SK-N-SH (cell line): ENCODE data around the gene ALG10B. TPM values are rescaled to one million over a fixed set of nuclear protein-coding genes. Genes with fewer than 3 reads are reported as not detected.

ENCODE experiments used
- CTCF ChIA-PET: fragments of 300-600, 350-600 bp; formaldehyde crosslinking; extraction: SDS; loops from one replicate; lab custom pipeline; 2021; lab: Yijun Ruan, JAX
- POLR2A ChIA-PET: fragments of 350-600 bp; sonication (Branson Sonifier 250); formaldehyde crosslinking; extraction: SDS; loops from one replicate; lab custom pipeline; 2020; ENCODE audit warnings: antibody characterized with exemption, inconsistent platforms; lab: Yijun Ruan, JAX
- DNase-seq: peaks from one replicate; pipeline ENCODE4 v3.0.0; 2012
- H2AFZ ChIP-seq: fragments of 200-600 bp; sonication (generic); 2 replicates; pipeline ENCODE4 v1.8.1; 2016; ENCODE audit warnings: antibody characterized with exemption, mild to moderate bottlenecking, low read depth
- H3F3A ChIP-seq: fragments of 200-600 bp; sonication (generic); replicated peaks from 2 replicates; pipeline ENCODE3; 2016; ENCODE audit warnings: antibody characterized with exemption, mild to moderate bottlenecking; ENCODE audit not compliant: insufficient read depth
- H3K27ac ChIP-seq, 2 experiments: fragments of 200-500 bp in 1 of 2; fragments of 200-600 bp in 1 of 2; sonication (Bioruptor generic) in 1 of 2; sonication (generic), shearing (Covaris generic) in 1 of 2; 2 replicates each; pipeline versions ENCODE4 v1.5.1 to v1.6.1; 2014 to 2016; ENCODE audit warnings: low read depth in 2 of 2, inconsistent platforms in 1 of 2, low read length in 1 of 2, mild to moderate bottlenecking in 1 of 2, mixed read lengths in 1 of 2
- H3K27me3 ChIP-seq: fragments of 200-600 bp; sonication (generic), shearing (Covaris generic); 2 replicates; pipeline ENCODE4 v1.6.1; 2016; ENCODE audit warnings: mixed run types; ENCODE audit not compliant: insufficient read depth
- H3K36me3 ChIP-seq, 2 experiments: fragments of 200-500 bp in 1 of 2; fragments of 200-600 bp in 1 of 2; sonication (Bioruptor generic) in 1 of 2; sonication (generic) in 1 of 2; replicated peaks in 1 of 2; 2 replicates each; pipeline versions ENCODE3 to v1.5.1; 2014 to 2016; ENCODE audit warnings: low read length in 1 of 2, mild to moderate bottlenecking in 1 of 2; ENCODE audit not compliant: insufficient read depth in 2 of 2, control insufficient read depth in 1 of 2
- H3K4me1 ChIP-seq, 2 experiments: fragments of 200-500 bp in 1 of 2; fragments of 200-600 bp in 1 of 2; sonication (Bioruptor generic) in 1 of 2; sonication (generic), shearing (Covaris generic) in 1 of 2; 2 replicates each; pipeline versions ENCODE4 v1.5.1 to v1.6.1; 2014 to 2016; ENCODE audit warnings: low read depth in 1 of 2, low read length in 1 of 2, mixed run types in 1 of 2; ENCODE audit not compliant: insufficient read depth in 2 of 2, control insufficient read depth in 1 of 2
- H3K4me2 ChIP-seq: fragments of 200-600 bp; sonication (generic), shearing (Covaris generic); 2 replicates; pipeline ENCODE4 v1.6.1; 2017; ENCODE audit warnings: mixed run types
- H3K4me3 ChIP-seq, 2 experiments: fragments of 200-500 bp in 1 of 2; fragments of 200-600 bp in 1 of 2; sonication (Bioruptor generic) in 1 of 2; sonication (generic), shearing (Covaris generic) in 1 of 2; 2 replicates each; pipeline versions ENCODE4 v1.5.1 to v1.8.1; 2014 to 2016; ENCODE audit warnings: low read depth in 2 of 2, inconsistent platforms in 1 of 2, low read length in 1 of 2, mild to moderate bottlenecking in 1 of 2, mixed read lengths in 1 of 2, moderate library complexity in 1 of 2
- H3K79me2 ChIP-seq: fragments of 200-600 bp; sonication (generic); 2 replicates; pipeline ENCODE4 v1.8.1; 2017; ENCODE audit warnings: mild to moderate bottlenecking; ENCODE audit not compliant: insufficient read depth
- H3K9ac ChIP-seq: fragments of 200-600 bp; sonication (generic); 2 replicates; pipeline ENCODE4 v1.6.1; 2017; ENCODE audit warnings: mixed run types
- H3K9me2 ChIP-seq: fragments of 200-600 bp; sonication (generic); 2 replicates; pipeline ENCODE4 v1.6.1; 2017; ENCODE audit warnings: mixed run types
- H3K9me3 ChIP-seq: fragments of 200-600 bp; sonication (generic); 2 replicates; pipeline ENCODE4 v1.6.1; 2017; ENCODE audit warnings: mixed run types, mild to moderate bottlenecking, moderate library complexity
- H4K20me1 ChIP-seq: fragments of 200-600 bp; sonication (generic); 2 replicates; pipeline ENCODE4 v1.6.1; 2017; ENCODE audit warnings: mild to moderate bottlenecking, mixed run types; ENCODE audit not compliant: insufficient read depth
- CHD2 ChIP-seq: fragments of 150-350 bp; IDR thresholded peaks from 2 replicates; pipeline ENCODE4 v1.6.1; 2018; ENCODE audit warnings: low read length; ENCODE audit not compliant: partially characterized antibody
- ELF1 ChIP-seq: IDR thresholded peaks from 2 replicates; pipeline ENCODE4 v1.4.0; 2012
- EZH2phosphoT487 ChIP-seq: fragments of 200-600 bp; sonication (generic); IDR thresholded peaks from 2 replicates; pipeline ENCODE4 v1.6.1; 2017; ENCODE audit warnings: low read depth, mixed run types, mild to moderate bottlenecking, antibody characterized with exemption, moderate library complexity, borderline replicate concordance
- FOSL2 ChIP-seq: IDR thresholded peaks from 2 replicates; pipeline ENCODE4 v1.4.0; 2012; ENCODE audit warnings: low read depth, mild to moderate bottlenecking, moderate library complexity, borderline replicate concordance
- FOXJ3 ChIP-seq: sonication (generic); formaldehyde crosslinking; IDR thresholded peaks from 2 replicates; pipeline ENCODE4 v1.5.1; 2020; ENCODE audit warnings: mild to moderate bottlenecking, missing genetic modification reagents
- GABPA ChIP-seq: IDR thresholded peaks from 2 replicates; pipeline ENCODE4 v1.4.0; 2012; ENCODE audit warnings: low read depth, mild to moderate bottlenecking
- IRF3 ChIP-seq: fragments of 150-350 bp; IDR thresholded peaks from 2 replicates; pipeline ENCODE4 v1.6.1; 2016; ENCODE audit warnings: mild to moderate bottlenecking, low read depth, low read length
- JUND ChIP-seq: IDR thresholded peaks from 2 replicates; pipeline ENCODE4 v1.4.0; 2012
- MEF2A ChIP-seq: IDR thresholded peaks from 2 replicates; pipeline ENCODE4 v1.4.0; 2012; ENCODE audit warnings: low read depth, borderline replicate concordance
- PBX3 ChIP-seq: IDR thresholded peaks from 2 replicates; pipeline ENCODE4; 2012
- POLR2AphosphoS5 ChIP-seq: IDR thresholded peaks from 2 replicates; pipeline ENCODE4 v1.6.1; 2012; ENCODE audit warnings: low read depth, low read length
- RAD21 ChIP-seq: IDR thresholded peaks from 2 replicates; pipeline ENCODE4 v1.6.1; 2012; ENCODE audit warnings: mild to moderate bottlenecking, low read length
- RCOR1 ChIP-seq: fragments of 150-350 bp; IDR thresholded peaks from 2 replicates; pipeline ENCODE4 v1.6.1; 2017; ENCODE audit warnings: antibody characterized with exemption, low read length
- RFX5 ChIP-seq: IDR thresholded peaks from 2 replicates; pipeline ENCODE4 v1.6.1; 2012; ENCODE audit warnings: mild to moderate bottlenecking, improper control_type of control experiment, low read length
- SMC3 ChIP-seq: IDR thresholded peaks from 2 replicates; pipeline ENCODE4 v1.6.1; 2012; ENCODE audit warnings: low read depth, low read length, improper control_type of control experiment
- TAF1 ChIP-seq: IDR thresholded peaks from 2 replicates; pipeline ENCODE4 v1.6.1; 2012; ENCODE audit warnings: low read depth, mild to moderate bottlenecking, low read length, moderate library complexity, borderline replicate concordance
- TCF12 ChIP-seq: IDR thresholded peaks from 2 replicates; pipeline ENCODE4 v1.4.0; 2012
- TEAD4 ChIP-seq: IDR thresholded peaks from 2 replicates; pipeline ENCODE4 v1.4.0; 2012; ENCODE audit warnings: mild to moderate bottlenecking, borderline replicate concordance; ENCODE audit not compliant: insufficient read depth
- USF2 ChIP-seq: fragments of 150-350 bp; IDR thresholded peaks from 2 replicates; pipeline ENCODE4 v1.6.1; 2017; ENCODE audit warnings: antibody characterized with exemption, low read length, low read depth, borderline replicate concordance
- YY1 ChIP-seq: IDR thresholded peaks from 2 replicates; pipeline ENCODE4 v1.4.0; 2012; ENCODE audit warnings: low read depth, mild to moderate bottlenecking
- WGBS: methylation state at CpG from one replicate; pipeline ENCODE4 v1.1.6; 2017; ENCODE audit warnings: low lambda C conversion rate; 5-methylcytosine and 5-hydroxymethylcytosine counted together
- polyA plus RNA-seq, 3 experiments: library from polyadenylated mRNA; depleted of rRNA; stranded (reverse); fragments of >200 nt; gene quantifications; 2 replicates each; pipeline ENCODE4 v1.2.3, GENCODE V29; 2012
- TF ChIP-seq, protein P1 (sequence below): fragments of 200-600 bp; sonication (generic); IDR thresholded peaks from 2 replicates; pipeline ENCODE4 v1.6.1; 2017; ENCODE audit warnings: antibody characterized with exemption, mild to moderate bottlenecking, moderate library complexity
- TF ChIP-seq, protein P2 (sequence below): IDR thresholded peaks from 2 replicates; pipeline ENCODE4 v1.4.0; 2012; ENCODE audit warnings: low read depth, borderline replicate concordance

Gene ALG10B
- polyA plus RNA-seq, 1 of the 3 experiments (the other 2 are of a cell fraction), result 2.6 TPM

- POLR2A ChIA-PET, result no interaction called here
- H3K36me3 ChIP-seq, result no peaks in the 10 kb centered on the region
- DNase-seq, result no peak
- peaks cover 12% of the 10 kb centered on the region for H3F3A ChIP-seq
- no peaks in the 10 kb centered on the region for H3K9me3 ChIP-seq
- 89% methylated on average over 3 of the region's 3 CpGs for WGBS
- CTCF ChIA-PET, result interaction anchor here (0.7 to 2.4 kb wide), 10 partner anchors 8 to 946 kb away, joined by 3 to 11 read pairs (median 3); partner anchors contain the start of genes ALG10B and CPNE8
- no peak overlapping the region for H2AFZ ChIP-seq
- H3K9ac ChIP-seq, result no peak overlapping the region
- TF ChIP-seq, protein P1, sequence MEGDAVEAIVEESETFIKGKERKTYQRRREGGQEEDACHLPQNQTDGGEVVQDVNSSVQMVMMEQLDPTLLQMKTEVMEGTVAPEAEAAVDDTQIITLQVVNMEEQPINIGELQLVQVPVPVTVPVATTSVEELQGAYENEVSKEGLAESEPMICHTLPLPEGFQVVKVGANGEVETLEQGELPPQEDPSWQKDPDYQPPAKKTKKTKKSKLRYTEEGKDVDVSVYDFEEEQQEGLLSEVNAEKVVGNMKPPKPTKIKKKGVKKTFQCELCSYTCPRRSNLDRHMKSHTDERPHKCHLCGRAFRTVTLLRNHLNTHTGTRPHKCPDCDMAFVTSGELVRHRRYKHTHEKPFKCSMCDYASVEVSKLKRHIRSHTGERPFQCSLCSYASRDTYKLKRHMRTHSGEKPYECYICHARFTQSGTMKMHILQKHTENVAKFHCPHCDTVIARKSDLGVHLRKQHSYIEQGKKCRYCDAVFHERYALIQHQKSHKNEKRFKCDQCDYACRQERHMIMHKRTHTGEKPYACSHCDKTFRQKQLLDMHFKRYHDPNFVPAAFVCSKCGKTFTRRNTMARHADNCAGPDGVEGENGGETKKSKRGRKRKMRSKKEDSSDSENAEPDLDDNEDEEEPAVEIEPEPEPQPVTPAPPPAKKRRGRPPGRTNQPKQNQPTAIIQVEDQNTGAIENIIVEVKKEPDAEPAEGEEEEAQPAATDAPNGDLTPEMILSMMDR, result no peak
- TF ChIP-seq USF2 (no peak), TAF1 (no peak), JUND (no peak), YY1 (no peak), RFX5 (no peak), SMC3 (no peak), TEAD4 (no peak), ELF1 (no peak)
- H4K20me1 ChIP-seq, result no peaks in the 10 kb centered on the region
- H3K9me2 ChIP-seq, result no peaks in the 10 kb centered on the region
- H3K27ac ChIP-seq, result no peak overlapping the region
- H3K27me3 ChIP-seq, result no peaks in the 10 kb centered on the region
- H3K4me2 ChIP-seq, result no peak overlapping the region
- H3K4me3 ChIP-seq, result no peak overlapping the region
- no peaks in the 10 kb centered on the region; a peak in 1 of 4 replicates for H3K4me1 ChIP-seq
- no peaks in the 10 kb centered on the region for H3K79me2 ChIP-seq
Measured at GRCh38 chr12:38327356-38327755, 10.8 kb downstream of the ALG10B start.

DNA sequence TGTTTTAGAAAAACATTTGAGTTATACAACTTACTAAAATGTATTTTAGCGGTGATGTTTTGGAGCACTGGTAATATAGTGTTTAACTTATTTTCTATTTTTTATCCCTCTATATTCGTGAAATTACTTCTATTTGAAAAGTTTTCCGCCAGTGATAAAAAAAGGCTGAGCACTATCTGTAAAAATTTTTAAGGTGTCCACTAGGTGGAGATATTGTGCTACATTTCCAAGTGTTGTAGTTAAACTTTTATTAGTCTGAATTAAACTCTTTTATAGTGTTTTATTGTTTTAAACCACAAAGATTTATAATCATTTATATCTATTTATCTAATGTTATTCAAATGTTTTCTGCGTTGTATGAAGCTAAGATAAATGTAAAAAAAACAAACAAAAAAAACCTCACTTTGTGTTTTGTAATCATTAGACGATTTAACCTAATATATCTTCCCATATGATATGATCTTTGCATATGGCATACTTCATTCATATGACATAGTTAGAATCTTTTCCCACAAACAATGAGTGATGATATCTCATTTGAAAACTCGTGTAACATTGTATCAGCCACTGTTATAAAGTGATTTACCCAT is 11.8 kb downstream of the ALG10B start:
- WGBS, result 14% methylated on average over 6 of the region's 6 CpGs
- peak; percentile 11 for DNase-seq
- no peaks in the 10 kb centered on the region for H3K36me3 ChIP-seq
- no peak overlapping the region; a peak in 1 of 4 replicates for H3K4me3 ChIP-seq
- CTCF ChIA-PET, result interaction anchor here (0.7 to 2.4 kb wide), 8 partner anchors 9 to 945 kb away, joined by 3 to 11 read pairs (median 3); partner anchors contain the start of genes ALG10B and CPNE8
- H3K4me2 ChIP-seq, result no peak overlapping the region
- no peaks in the 10 kb centered on the region for H3K79me2 ChIP-seq
- H3K27ac ChIP-seq, result no peak overlapping the region
- no peak overlapping the region for H3K9ac ChIP-seq
- H3F3A ChIP-seq, result peaks cover 12% of the 10 kb centered on the region
- H3K9me3 ChIP-seq, result no peaks in the 10 kb centered on the region
- no peaks in the 10 kb centered on the region for H3K27me3 ChIP-seq
- POLR2A ChIA-PET, result no interaction called here
- H2AFZ ChIP-seq, result no peak overlapping the region
- H3K9me2 ChIP-seq, result no peaks in the 10 kb centered on the region
- no peaks in the 10 kb centered on the region for H4K20me1 ChIP-seq
- H3K4me1 ChIP-seq, result no peaks in the 10 kb centered on the region; a peak in 1 of 4 replicates
- no peak for TF ChIP-seq TEAD4
- TF ChIP-seq, protein P2, sequence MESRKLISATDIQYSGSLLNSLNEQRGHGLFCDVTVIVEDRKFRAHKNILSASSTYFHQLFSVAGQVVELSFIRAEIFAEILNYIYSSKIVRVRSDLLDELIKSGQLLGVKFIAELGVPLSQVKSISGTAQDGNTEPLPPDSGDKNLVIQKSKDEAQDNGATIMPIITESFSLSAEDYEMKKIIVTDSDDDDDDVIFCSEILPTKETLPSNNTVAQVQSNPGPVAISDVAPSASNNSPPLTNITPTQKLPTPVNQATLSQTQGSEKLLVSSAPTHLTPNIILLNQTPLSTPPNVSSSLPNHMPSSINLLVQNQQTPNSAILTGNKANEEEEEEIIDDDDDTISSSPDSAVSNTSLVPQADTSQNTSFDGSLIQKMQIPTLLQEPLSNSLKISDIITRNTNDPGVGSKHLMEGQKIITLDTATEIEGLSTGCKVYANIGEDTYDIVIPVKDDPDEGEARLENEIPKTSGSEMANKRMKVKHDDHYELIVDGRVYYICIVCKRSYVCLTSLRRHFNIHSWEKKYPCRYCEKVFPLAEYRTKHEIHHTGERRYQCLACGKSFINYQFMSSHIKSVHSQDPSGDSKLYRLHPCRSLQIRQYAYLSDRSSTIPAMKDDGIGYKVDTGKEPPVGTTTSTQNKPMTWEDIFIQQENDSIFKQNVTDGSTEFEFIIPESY, result no peak
- no peak for TF ChIP-seq EZH2phosphoT487
- no peak for TF ChIP-seq TAF1
- no peak for TF ChIP-seq PBX3
- TF ChIP-seq GABPA, result no peak
- no peak for TF ChIP-seq YY1
- no peak for TF ChIP-seq RCOR1
- no peak for TF ChIP-seq CHD2
- TF ChIP-seq RFX5, result no peak
- TF ChIP-seq POLR2AphosphoS5, result no peak
- no peak for TF ChIP-seq FOXJ3 (CRISPR knock-in tag)
- no peak for TF ChIP-seq MEF2A
- no peak for TF ChIP-seq IRF3
- no peak for TF ChIP-seq FOSL2
- TF ChIP-seq TCF12, result no peak
- peak; percentile 70 for TF ChIP-seq RAD21
